AG09319 (cell line): ENCODE data around the gene MAG.

Source experiments
- DNase-seq: peaks from one replicate; pipeline ENCODE4 v3.0.0-alpha.2; 2010; ENCODE audit warnings: low read depth; ENCODE audit errors: extremely low read depth
- CTCF ChIP-seq: IDR thresholded peaks from 2 replicates; pipeline ENCODE4 v1.5.1; 2011; ENCODE audit warnings: low read depth, mild to moderate bottlenecking, inconsistent platforms, low read length, moderate library complexity

Gene MAG

GRCh38 chr19:35251456-35251855 lies 40.5 kb upstream of the MAG start:
- DNase-seq = no peak
- no peak for TF ChIP-seq CTCF

- no peak for TF ChIP-seq CTCF
These were observed 38.4 kb upstream of the MAG start for GRCh38 chr19:35253316-35254286.

GRCh38 chr19:35254341-35255297 lies 37.3 kb upstream of the MAG start:
- no peak for DNase-seq
- no peak for TF ChIP-seq CTCF

More at GRCh38 chr19:35253316-35254286, 38.4 kb upstream of the MAG start:
- no peak for DNase-seq

- no peak for TF ChIP-seq CTCF
- DNase-seq = no peak
These were observed 35.4 kb upstream of the MAG start for GRCh38 chr19:35256566-35256965.

GRCh38 chr19:35257113-35257461 lies 34.9 kb upstream of the MAG start:
- DNase-seq = no peak
- no peak for TF ChIP-seq CTCF

- no peak for DNase-seq
- no peak for TF ChIP-seq CTCF
These were observed 31.2 kb upstream of the MAG start for GRCh38 chr19:35260694-35261304.
